GM19397 (cell line): ENCODE results near the gene SKOR1.

Experiments used
- ATAC-seq: cut with Tn5 transposase; IDR thresholded peaks from one replicate; pipeline ENCODE4 v1.9.1; 2021; ENCODE audit warnings: mild to moderate bottlenecking, moderate library complexity; ENCODE audit not compliant: unreplicated experiment

Gene SKOR1

GRCh38 chr15:67845974-67846373 is 20.7 kb downstream of the SKOR1 start:
- no peak for ATAC-seq

DNA sequence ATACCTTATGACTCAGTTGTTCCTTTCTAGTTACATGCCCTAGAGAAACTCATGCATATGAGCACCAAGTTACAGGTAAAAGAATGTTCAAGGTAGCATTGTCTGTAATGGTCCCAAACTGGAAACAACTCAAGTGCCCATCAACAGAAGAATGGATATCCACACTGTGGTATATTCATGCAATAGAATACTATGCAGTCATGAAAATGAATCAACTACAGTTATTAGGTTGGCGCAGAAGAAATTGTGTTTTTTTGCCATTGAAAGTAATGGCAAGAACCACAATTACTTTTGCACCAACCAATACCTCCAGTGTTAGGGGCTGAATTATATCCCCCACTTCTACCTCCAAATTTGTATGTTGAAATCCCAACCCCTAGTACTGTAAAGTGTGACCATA is 24.2 kb downstream of the SKOR1 start:
- ATAC-seq: no peak

- ATAC-seq: no peak
These were observed 25.0 kb downstream of the SKOR1 start for GRCh38 chr15:67850336-67850735.

DNA sequence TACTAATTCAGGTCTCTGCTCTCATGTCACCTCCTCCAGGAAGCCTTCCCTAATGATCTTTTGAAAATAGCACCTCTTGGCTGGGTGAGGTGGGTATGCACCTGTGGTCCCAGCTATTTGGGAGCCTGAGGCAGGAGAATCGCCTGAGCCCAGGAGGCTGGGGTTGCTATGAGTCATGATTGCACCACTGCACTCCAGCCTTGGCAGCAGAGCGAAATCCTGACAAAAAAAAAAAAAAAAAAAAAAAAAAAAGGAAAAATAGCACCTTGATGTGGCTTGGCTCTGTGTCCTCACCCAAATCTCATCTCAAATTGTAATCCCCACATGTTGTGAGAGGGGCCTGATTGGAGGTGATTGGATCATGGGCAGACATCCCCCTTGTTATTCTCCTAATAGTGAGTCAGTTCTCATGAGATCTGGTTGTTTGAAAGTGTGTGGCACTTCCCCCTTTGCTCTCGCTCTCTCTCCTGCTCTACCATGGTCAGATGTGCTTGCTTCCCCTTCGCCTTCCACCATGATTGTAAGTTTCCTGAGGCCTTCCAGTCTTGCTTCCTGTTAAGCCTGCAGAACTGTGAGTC is 25.8 kb downstream of the SKOR1 start:
- no peak for ATAC-seq

DNA sequence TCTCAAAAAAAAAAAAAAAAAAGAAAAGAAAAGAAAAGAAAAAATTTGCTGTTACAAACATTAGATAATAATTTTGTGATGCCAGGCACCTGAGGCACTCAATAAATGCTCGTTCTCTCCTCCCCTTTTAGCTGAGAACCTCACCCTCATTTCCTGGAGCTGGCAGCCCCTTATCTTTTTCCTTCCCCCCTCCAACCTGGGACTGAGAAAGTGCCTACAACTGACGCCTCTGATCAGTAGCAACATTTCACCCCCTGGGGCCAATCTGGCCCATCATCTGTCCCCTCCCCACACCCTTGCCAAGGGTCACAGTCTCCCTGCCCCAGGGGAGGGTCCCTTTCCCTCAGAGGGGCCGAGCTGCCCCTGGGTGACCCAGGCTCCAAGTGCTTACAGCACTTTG is 27.1 kb downstream of the SKOR1 start:
- ATAC-seq: no peak

- ATAC-seq: no peak
These were observed 28.1 kb downstream of the SKOR1 start for GRCh38 chr15:67853454-67853853.

DNA sequence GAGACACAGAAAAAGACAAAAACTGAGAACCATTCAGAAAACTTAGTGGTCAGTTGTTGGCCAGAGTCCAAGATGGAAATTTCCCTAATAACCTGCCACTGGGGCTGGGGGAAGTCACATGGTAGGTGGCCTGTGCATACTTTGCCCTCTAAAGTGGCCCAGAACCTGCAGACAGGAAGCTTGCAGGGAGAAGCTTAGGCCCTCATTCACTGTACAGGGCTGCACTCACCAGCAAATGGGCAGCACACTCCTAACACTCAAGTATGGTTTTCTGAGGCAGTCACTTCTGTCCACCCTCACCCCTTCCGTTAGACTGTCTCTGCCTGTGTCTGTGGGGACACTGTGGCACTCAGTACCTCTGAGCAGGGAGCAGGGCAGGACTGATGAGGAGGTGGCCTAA is 29.0 kb downstream of the SKOR1 start:
- no peak for ATAC-seq

- ATAC-seq: no peak
These were observed 30.5 kb downstream of the SKOR1 start for GRCh38 chr15:67855842-67856241.

DNA sequence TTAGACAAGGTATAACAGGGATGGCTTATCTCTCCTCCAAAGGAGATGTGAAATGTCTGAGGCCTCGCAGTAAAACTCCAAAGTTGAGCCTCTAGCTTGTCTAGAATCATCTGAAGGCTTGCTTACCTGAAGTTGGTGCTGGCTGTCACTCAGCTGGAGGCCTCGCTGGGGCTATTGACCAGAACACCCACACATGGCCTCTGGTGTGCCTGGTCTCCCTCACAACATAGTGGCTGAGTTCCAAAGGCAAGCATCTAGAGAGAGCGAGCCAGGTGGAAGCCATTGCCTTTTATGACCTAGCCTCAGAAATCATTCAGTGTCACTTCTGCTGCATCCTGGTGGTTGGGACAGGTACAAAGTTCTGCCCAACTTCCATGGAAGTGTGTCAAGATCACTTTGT is 31.9 kb downstream of the SKOR1 start:
- no peak for ATAC-seq

DNA sequence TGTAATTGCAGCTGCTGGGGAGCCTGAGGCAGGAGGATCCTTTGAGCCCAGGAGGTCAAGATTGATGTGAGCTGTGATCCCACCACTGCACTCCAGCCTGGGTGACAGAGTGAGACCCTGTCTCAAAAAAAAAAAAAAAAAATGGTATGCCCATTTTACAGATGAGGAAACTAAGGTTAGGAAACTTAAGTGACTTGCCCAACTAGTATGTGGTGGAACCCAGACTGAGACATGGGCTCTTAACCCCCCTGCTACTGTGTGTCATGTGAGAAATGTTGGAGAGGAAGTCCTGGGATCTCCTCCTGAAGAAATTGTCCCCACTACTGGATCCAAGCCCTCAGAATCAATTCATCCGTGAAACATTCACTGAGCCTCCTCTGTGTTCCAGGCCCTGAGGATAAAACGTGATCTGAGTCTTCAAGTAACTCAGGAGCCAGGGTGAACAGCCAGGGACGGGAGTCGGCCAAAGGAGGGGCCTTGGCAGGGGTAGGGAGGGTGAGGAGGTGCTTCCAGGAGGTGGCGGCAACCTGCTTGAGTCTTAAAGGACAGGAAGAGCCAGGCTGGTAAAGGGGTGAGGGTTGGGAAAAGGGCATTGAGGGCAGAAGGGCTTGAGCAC is 34.1 kb downstream of the SKOR1 start:
- no peak for ATAC-seq

GRCh38 chr15:67861983-67862382 is 36.7 kb downstream of the SKOR1 start:
- no peak for ATAC-seq

DNA sequence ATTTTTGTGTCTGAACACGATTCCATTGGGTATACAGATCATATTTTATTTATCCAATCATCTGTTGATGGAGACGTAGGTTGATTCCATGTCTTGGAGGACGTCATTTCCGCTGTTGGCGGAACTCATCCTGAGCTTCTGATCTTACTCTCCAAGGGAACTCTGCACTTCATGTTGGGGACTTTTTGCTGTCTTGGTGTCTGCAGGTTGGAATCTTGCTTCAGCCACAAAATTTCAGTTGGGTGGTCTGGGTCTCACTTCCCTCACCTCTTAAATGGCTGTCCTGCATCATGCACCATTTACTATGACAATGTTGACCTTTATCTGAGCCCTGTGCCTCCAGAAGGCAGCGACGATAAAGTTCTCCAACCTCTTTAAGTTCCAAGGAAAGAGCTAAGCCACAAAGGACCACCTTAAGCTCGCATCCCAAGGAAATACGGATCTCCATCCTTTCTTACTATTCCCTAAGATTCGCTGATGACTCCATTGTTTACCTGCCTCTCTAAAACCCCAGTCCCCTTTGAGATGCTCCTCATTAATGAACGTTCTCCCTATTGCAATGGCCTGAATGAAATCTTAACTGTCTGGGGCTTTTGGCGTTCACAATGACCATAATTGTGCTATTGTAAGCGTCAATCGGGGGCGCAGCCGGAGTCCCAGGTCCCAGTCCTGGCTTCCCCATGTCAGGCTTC is 37.6 kb downstream of the SKOR1 start:
- no peak for ATAC-seq

DNA sequence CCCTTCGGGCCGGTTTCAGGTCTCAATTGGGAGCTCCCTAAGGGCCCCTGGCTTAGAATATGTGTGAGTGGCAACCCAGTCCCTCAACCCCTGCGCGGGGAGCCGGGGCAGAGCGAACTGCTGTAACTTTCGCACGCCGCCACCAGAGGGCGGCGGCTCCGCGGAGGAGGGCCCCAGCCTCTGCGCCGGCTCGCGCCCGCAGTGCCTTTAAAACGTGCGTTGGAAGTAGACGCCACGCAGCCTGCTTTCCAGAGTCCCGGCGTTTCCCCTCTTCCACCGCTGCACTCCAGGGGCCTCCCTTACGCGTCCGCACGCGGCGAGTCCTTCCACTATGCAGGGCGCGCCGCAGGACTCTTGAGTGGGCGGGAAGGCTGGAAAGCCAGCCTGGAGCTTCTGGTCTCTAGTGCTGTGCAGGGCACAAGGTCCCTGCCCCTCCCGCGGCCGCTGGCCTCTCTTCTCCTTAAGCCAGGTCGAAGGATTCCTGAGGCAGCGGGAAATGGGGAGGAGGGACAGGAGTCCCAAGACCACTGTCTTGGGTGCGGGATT is 38.2 kb downstream of the SKOR1 start:
- peak; percentile 77 for ATAC-seq

GRCh38 chr15:67865331-67865730 is 40.0 kb downstream of the SKOR1 start:
- no peak for ATAC-seq

- ATAC-seq: no peak
These were observed 40.5 kb downstream of the SKOR1 start for GRCh38 chr15:67865766-67866165.

DNA sequence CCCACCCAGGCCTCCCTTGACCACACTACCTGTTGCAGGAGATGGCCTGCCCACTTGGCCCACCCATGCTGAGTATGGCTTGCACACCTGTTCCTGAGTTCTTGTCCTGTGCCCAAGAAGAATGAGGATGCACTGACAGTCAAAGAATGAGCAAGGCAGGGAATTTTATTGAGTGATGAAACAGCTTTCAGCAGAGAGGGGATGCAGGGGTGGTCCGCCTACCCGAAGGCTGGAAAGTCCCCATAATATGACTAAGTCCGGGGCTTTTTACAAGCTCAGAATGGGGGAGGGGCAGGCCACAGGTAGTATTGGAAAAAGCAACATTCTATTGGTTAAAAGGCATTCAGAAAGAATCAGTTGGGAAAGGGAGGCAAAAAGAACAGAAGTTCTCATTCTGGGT is 44.4 kb downstream of the SKOR1 start:
- ATAC-seq: no peak

- ATAC-seq: no peak
These were observed 45.6 kb downstream of the SKOR1 start for GRCh38 chr15:67870868-67871408.

DNA sequence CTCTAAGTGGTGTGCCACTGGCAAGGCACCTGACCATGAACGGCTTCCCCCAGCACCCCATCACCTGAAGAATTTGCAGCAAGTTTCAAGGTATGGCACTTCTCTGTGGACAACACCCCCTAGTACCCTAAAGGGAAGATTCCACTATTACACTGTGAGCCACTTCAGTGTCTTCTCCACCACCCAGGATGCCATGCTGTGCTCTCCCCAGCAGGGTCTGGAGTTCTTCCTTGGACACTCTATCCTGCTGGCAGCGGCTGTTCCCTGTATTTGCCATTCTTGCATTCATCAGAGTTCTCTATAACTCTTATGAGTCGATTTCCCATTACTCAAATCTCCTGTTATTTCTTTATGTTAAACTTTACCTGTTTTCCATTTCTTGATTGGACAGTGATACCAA is 48.5 kb downstream of the SKOR1 start:
- no peak for ATAC-seq

DNA sequence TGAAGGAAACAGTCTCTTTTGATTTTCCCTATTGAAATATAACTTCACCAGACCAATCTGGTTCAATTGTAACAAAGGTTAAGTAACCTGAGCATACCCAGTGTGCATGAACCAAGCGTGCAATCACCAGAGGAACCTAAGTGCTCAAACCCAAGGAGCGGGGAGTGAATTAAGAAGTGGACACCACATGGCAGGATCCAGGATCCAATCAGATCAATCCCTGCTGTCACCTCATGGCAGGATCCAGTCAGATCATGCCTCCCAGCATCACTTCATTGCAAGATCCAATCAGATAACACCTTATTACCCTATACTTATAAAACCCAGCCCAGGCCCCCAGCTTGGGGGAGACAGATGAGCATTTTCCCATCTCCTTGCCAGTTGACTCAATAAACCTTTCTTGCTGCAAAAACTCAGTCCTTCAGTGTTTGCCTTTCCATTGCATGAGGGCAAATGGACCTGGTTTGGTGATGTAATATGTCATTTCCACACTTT is 53.5 kb downstream of the SKOR1 start:
- no peak for ATAC-seq

DNA sequence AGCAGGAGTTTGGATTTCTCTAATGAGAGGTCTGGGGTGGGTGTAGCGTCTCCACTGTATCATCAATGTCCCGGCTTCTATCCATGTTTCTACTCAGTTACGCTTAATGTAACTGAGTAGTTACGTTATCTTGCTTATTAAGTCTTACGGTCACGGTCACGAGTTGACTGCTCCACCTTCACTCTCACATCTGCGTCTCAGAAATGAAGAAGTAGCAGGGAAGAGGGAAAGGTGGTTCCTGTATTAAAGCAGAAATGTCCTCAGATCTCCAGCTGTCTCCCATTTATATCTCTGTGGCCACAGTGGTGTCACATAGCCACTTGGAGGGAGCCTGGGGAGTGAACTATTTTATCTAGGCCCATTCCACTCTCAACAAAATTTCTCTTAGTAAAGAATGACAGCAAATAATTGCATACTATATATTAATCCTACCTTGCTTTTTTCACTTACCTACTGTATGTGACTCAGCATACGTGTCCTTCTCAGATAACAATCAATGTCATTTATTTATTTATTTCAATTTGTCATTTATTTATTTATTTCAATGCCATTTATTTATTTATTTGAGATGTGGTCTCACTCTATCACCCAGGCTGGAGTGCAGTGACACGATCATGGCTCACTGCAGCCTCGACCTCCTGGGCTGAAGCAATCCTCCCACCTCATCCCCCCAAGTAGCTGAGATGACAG is 54.3 kb downstream of the SKOR1 start:
- ATAC-seq: no peak

GRCh38 chr15:67880651-67881182 is 55.4 kb downstream of the SKOR1 start:
- ATAC-seq: no peak
